Mesendoderm (in vitro differentiated cells): Measurements from ENCODE around the gene SLC38A11.
"Not testable (repeated sequence)": the region's sequence is repeated elsewhere in the genome, so short reads cannot be mapped to it uniquely, and the experiment has no call there.

Experiments used
- DNase-seq: peaks from one replicate; pipeline ENCODE4 v3.0.0; 2013
- H2AK5ac ChIP-seq: 2 replicates; pipeline ENCODE4 v1.6.1; 2013; ENCODE audit warnings: low read length, inconsistent platforms
- H2BK120ac ChIP-seq: 2 replicates; pipeline ENCODE4 v1.6.1; 2013; ENCODE audit warnings: low read depth, mild to moderate bottlenecking, low read length, moderate library complexity, mixed read lengths
- H2BK15ac ChIP-seq: replicated peaks from 2 replicates; pipeline ENCODE4 v1.6.1; 2013; ENCODE audit warnings: low read depth, mild to moderate bottlenecking, moderate library complexity
- H2BK5ac ChIP-seq: 2 replicates; pipeline ENCODE4 v1.6.1; 2013; ENCODE audit warnings: low read length, inconsistent platforms
- H3K18ac ChIP-seq: 2 replicates; pipeline ENCODE4 v1.6.1; 2013; ENCODE audit warnings: mild to moderate bottlenecking, low read length, mixed read lengths
- H3K23ac ChIP-seq: one replicate; pipeline ENCODE4 v1.6.1; 2013; ENCODE audit warnings: low read length
- H3K27ac ChIP-seq: 2 replicates; pipeline ENCODE4 v1.5.1; 2013; ENCODE audit warnings: low read depth, mild to moderate bottlenecking, inconsistent platforms, low read length, moderate library complexity
- H3K27me3 ChIP-seq: 2 replicates; pipeline ENCODE4 v1.6.1; 2013; ENCODE audit warnings: low read length, control low read depth, mild to moderate bottlenecking, inconsistent platforms; ENCODE audit not compliant: insufficient read depth, poor library complexity
- H3K36me3 ChIP-seq: 2 replicates; pipeline ENCODE4 v1.6.1; 2013; ENCODE audit warnings: low read length, inconsistent platforms; ENCODE audit not compliant: control insufficient read depth, insufficient read depth
- H3K4ac ChIP-seq: one replicate; pipeline ENCODE4 v1.6.1; 2013; ENCODE audit warnings: low read depth, mild to moderate bottlenecking, low read length, moderate library complexity
- H3K4me1 ChIP-seq: 2 replicates; pipeline ENCODE4 v1.6.1; 2013; ENCODE audit warnings: low read depth, low read length, inconsistent platforms; ENCODE audit not compliant: control insufficient read depth
- H3K4me2 ChIP-seq: 2 replicates; pipeline ENCODE4 v1.6.1; 2013; ENCODE audit warnings: low read length
- H3K4me3 ChIP-seq: 2 replicates; pipeline ENCODE4 v1.5.1; 2013; ENCODE audit warnings: mild to moderate bottlenecking, low read length
- H3K56ac ChIP-seq: one replicate; pipeline ENCODE4 v1.6.1; 2013; ENCODE audit warnings: low read length
- H3K79me1 ChIP-seq: 2 replicates; pipeline ENCODE4 v1.6.1; 2013; ENCODE audit warnings: low read length, inconsistent platforms
- H3K79me2 ChIP-seq: 2 replicates; pipeline ENCODE4 v1.6.1; 2013; ENCODE audit warnings: mild to moderate bottlenecking, low read length; ENCODE audit not compliant: control insufficient read depth, insufficient read depth
- H3K9ac ChIP-seq: 2 replicates; pipeline ENCODE4 v1.6.1; 2013; ENCODE audit warnings: low read length, inconsistent platforms
- H4K5ac ChIP-seq: one replicate; pipeline ENCODE4 v1.6.1; 2013; ENCODE audit warnings: low read length
- H4K8ac ChIP-seq: one replicate; pipeline ENCODE4 v1.6.1; 2013; ENCODE audit warnings: low read depth, mild to moderate bottlenecking, control low read depth, low read length, moderate library complexity
- WGBS: extraction: QIAGEN DNeasy Blood & Tissue Kit; methylation state at CpG from one replicate; pipeline ENCODE4 v1.1.7; 2013; ENCODE audit warnings: low lambda C conversion rate, missing lambda C conversion rate; ENCODE audit not compliant: insufficient coverage; ENCODE audit errors: extremely low coverage; 5-methylcytosine and 5-hydroxymethylcytosine counted together

The SLC38A11 gene

DNA sequence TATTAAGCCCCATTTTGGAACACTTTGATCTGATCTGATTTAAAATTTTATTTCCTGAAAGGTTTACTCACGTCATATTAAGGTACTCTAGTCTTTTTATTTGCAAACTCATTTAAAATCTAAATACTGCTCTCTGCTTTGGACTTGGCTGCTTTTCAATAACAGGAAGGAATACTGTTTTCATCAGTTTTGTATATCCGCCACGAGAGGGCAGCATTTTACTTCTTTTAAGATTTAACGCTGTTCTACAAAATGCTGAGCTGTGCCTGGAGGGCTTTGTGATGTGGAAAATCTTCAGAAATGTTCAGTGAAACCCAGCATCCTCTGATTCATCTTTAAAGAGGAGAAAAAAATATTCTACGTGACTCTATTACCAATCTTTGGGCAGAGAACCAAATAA, 37.5 kb upstream of the SLC38A11 start:
- Histone ChIP-seq H4K5ac (no peak overlapping the region), H2BK15ac (no peak overlapping the region), H2BK5ac (no peak overlapping the region), H3K18ac (no peak overlapping the region), H3K56ac (no peak overlapping the region), H3K4me3 (no peak overlapping the region), H2AK5ac (no peak overlapping the region), H3K79me2 (no peaks in the 10 kb centered on the region), H3K9ac (no peak overlapping the region), H4K8ac (no peak overlapping the region), H3K4me1 (no peaks in the 10 kb centered on the region), H2BK120ac (no peak overlapping the region), H3K79me1 (no peaks in the 10 kb centered on the region), H3K27me3 (no peaks in the 10 kb centered on the region), H3K4me2 (no peak overlapping the region), H3K23ac (no peak overlapping the region), H3K4ac (no peak overlapping the region), H3K27ac (no peak overlapping the region), H3K36me3 (no peaks in the 10 kb centered on the region)
- no CpG with 5 or more reads among the region's 5 CpGs for WGBS
- DNase-seq: peak; percentile 80

DNA sequence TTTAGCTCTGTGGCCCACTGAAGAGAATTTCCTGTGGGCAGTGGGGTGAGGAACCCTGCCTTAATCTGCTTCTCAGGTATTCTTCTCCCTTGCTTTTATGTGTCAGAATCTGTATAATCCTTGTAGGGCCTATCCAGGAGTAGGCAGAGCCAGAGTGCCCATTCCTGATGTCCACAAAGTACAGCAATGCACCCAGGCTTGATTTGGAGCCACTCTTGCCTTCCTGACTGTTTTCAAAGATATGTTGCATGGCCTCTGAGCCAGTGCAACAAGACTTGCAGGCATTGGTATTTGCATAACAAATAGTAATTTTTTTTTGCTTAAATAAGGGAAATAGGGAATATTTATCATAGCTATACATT, 36.7 kb upstream of the SLC38A11 start:
- H2AK5ac ChIP-seq, H3K18ac ChIP-seq, H3K27ac ChIP-seq, H4K8ac ChIP-seq, H3K27me3 ChIP-seq, H3K9ac ChIP-seq, H3K4me2 ChIP-seq, H3K23ac ChIP-seq, H3K79me2 ChIP-seq, DNase-seq, H2BK15ac ChIP-seq, H3K79me1 ChIP-seq, H2BK120ac ChIP-seq, H3K36me3 ChIP-seq, H2BK5ac ChIP-seq, H4K5ac ChIP-seq, H3K4me1 ChIP-seq, H3K56ac ChIP-seq, H3K4ac ChIP-seq, H3K4me3 ChIP-seq: not testable (repeated sequence)

DNA sequence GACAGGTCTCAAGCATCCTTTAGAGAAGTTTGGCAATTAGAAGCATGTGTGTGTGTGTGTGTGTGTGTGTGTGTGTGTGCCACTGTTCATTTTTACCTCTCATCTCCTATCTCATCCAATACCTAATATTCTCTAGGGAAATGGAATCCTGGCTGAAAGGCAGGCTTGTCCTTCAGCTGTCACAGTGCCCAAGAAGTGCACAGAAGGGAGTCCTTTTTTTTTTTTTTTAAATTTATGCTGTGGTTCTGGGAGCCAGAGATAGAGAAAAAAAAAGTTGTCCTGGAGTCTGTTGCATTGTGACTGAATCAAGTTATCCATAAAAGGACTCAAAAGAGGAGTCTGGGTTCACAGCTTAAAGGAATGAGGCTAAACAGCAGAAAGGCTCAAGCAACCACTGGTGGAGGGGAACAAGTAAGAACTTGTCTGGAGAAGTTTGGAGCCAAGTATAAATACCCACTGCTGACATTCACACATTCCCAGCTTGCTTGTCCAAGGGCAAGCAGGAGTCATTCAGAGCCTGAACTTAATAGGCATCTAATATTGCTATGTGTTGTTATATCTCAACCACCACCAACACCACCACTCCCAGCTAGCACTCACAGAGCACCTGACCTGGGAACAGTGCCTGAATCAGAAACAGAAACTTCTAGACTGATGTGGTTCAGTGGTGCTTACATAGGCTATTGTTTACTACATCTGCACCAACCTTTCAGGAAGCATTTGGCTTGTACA, 36.2 kb upstream of the SLC38A11 start:
- not testable (repeated sequence) for H3K27ac ChIP-seq, H3K23ac ChIP-seq, H2AK5ac ChIP-seq, H3K9ac ChIP-seq, H4K5ac ChIP-seq, H3K4me3 ChIP-seq, H3K79me1 ChIP-seq, H2BK120ac ChIP-seq, H4K8ac ChIP-seq, H3K27me3 ChIP-seq, H3K4me2 ChIP-seq, H2BK5ac ChIP-seq, H3K4me1 ChIP-seq, H3K18ac ChIP-seq, H2BK15ac ChIP-seq, H3K79me2 ChIP-seq, H3K36me3 ChIP-seq, H3K56ac ChIP-seq, H3K4ac ChIP-seq, DNase-seq

- not testable (repeated sequence) for H3K56ac ChIP-seq, H3K79me2 ChIP-seq, H2BK5ac ChIP-seq, DNase-seq, H3K23ac ChIP-seq, H4K8ac ChIP-seq, H2BK15ac ChIP-seq, H3K27ac ChIP-seq, H3K4me1 ChIP-seq, H3K4ac ChIP-seq, H3K36me3 ChIP-seq, H3K27me3 ChIP-seq, H3K4me2 ChIP-seq, H3K4me3 ChIP-seq, H3K18ac ChIP-seq, H3K79me1 ChIP-seq, H4K5ac ChIP-seq, H2AK5ac ChIP-seq, H3K9ac ChIP-seq, H2BK120ac ChIP-seq
Measured at GRCh38 chr2:164990953-164991352, 35.6 kb upstream of the SLC38A11 start.

GRCh38 chr2:164988805-164989204, 33.5 kb upstream of the SLC38A11 start:
- not testable (repeated sequence) for H3K23ac ChIP-seq, H3K56ac ChIP-seq, H3K79me1 ChIP-seq, H4K5ac ChIP-seq, H3K79me2 ChIP-seq, H2AK5ac ChIP-seq, H3K4me1 ChIP-seq, H4K8ac ChIP-seq, H3K36me3 ChIP-seq, H3K18ac ChIP-seq, H2BK5ac ChIP-seq, H2BK15ac ChIP-seq, DNase-seq, H3K9ac ChIP-seq, H3K4me2 ChIP-seq, H3K4ac ChIP-seq, H3K4me3 ChIP-seq, H3K27me3 ChIP-seq, H3K27ac ChIP-seq, H2BK120ac ChIP-seq
- WGBS: no CpG with 5 or more reads among the region's 3 CpGs

GRCh38 chr2:164986027-164986426, 30.7 kb upstream of the SLC38A11 start:
- not testable (repeated sequence) for H3K36me3 ChIP-seq, H3K79me2 ChIP-seq, H3K79me1 ChIP-seq, H4K5ac ChIP-seq, H3K27ac ChIP-seq, DNase-seq, H4K8ac ChIP-seq, H3K9ac ChIP-seq, H3K4me1 ChIP-seq, H3K4ac ChIP-seq, H3K4me3 ChIP-seq, H2BK5ac ChIP-seq, H3K23ac ChIP-seq, H2BK120ac ChIP-seq, H2AK5ac ChIP-seq, H2BK15ac ChIP-seq, H3K56ac ChIP-seq, H3K4me2 ChIP-seq, H3K18ac ChIP-seq, H3K27me3 ChIP-seq
- WGBS: no CpG with 5 or more reads among the region's 3 CpGs
